Kidney tubule cell (primary cell): ENCODE data around the gene COMP.
A peak's percentile ranks its signal among the peaks of the same experiment; 100 is the strongest.

Experiments
- DNase-seq: peaks from one replicate; pipeline ENCODE4 v3.0.0-alpha.2; 2018; ENCODE audit warnings: low spot score

The COMP gene

GRCh38 chr19:18782559-18783225, 8.4 kb downstream of the COMP start:
- DNase-seq, result no peak

GRCh38 chr19:18781885-18782527, 9.1 kb downstream of the COMP start:
- no peak for DNase-seq

GRCh38 chr19:18781047-18781600, 10.0 kb downstream of the COMP start:
- DNase-seq, result no peak

GRCh38 chr19:18780631-18781030, 10.5 kb downstream of the COMP start:
- DNase-seq, result no peak

GRCh38 chr19:18780081-18780480, 11.0 kb downstream of the COMP start:
- DNase-seq, result no peak

- DNase-seq, result no peak
These were observed 12.1 kb downstream of the COMP start for GRCh38 chr19:18778826-18779495.

GRCh38 chr19:18778076-18778389, 13.1 kb downstream of the COMP start:
- no peak for DNase-seq

GRCh38 chr19:18777301-18778075, 13.6 kb downstream of the COMP start:
- DNase-seq, result no peak

GRCh38 chr19:18776736-18777135, 14.4 kb downstream of the COMP start:
- peak; percentile 66 for DNase-seq

GRCh38 chr19:18776288-18776594, 14.9 kb downstream of the COMP start:
- peak; percentile 46 for DNase-seq

GRCh38 chr19:18775586-18776287, 15.4 kb downstream of the COMP start:
- peak; percentile 50 for DNase-seq

GRCh38 chr19:18774782-18775444, 16.2 kb downstream of the COMP start:
- DNase-seq, result no peak

GRCh38 chr19:18774107-18774506, 17.0 kb downstream of the COMP start:
- DNase-seq, result no peak

GRCh38 chr19:18773682-18774081, 17.4 kb downstream of the COMP start:
- no peak for DNase-seq

- peak; percentile 20 for DNase-seq
These were observed 18.2 kb downstream of the COMP start for GRCh38 chr19:18772620-18773587.

- no peak for DNase-seq
These were observed 19.5 kb downstream of the COMP start for GRCh38 chr19:18771328-18772242.

GRCh38 chr19:18770663-18771327, 20.3 kb downstream of the COMP start:
- DNase-seq, result no peak

- no peak for DNase-seq
These were observed 21.0 kb downstream of the COMP start for GRCh38 chr19:18769989-18770528.
